Suprapubic skin (tissue), 4 donors: ENCODE results near the gene PDGFRB.

Source experiments
- CTCF ChIP-seq, 2 donors: fragments of 200-600 bp in 1 of 2; fragments of 450-650 bp in 1 of 2; sonication (generic) in 1 of 2; IDR thresholded peaks; one replicate each; pipeline ENCODE4 v1.5.1; 2016 to 2019; ENCODE audit warnings: antibody characterized with exemption in 2 of 2, mild to moderate bottlenecking in 1 of 2, moderate library complexity in 1 of 2
- EP300 ChIP-seq: sonication (generic); formaldehyde crosslinking; IDR thresholded peaks from one replicate; pipeline ENCODE4 v1.6.1; 2017; ENCODE audit warnings: antibody characterized with exemption
- POLR2A ChIP-seq, 2 donors: fragments of 450-650 bp; IDR thresholded peaks; one replicate each; pipeline ENCODE4 v1.6.1; 2017; ENCODE audit warnings: antibody characterized with exemption in 2 of 2, mild to moderate bottlenecking in 2 of 2, moderate library complexity in 2 of 2
- POLR2AphosphoS5 ChIP-seq, 3 donors: sonication (generic); formaldehyde crosslinking; IDR thresholded peaks; one replicate each; pipeline ENCODE4 v1.6.1; 2017; ENCODE audit warnings: antibody characterized with exemption in 3 of 3

- TF ChIP-seq CTCF (IDR thresholded peaks at IDR 0.05) (no peak), POLR2A (IDR thresholded peaks at IDR 0.05) (no peak), POLR2AphosphoS5 (IDR thresholded peaks at IDR 0.05) (no peak), EP300 (no peak)
These were observed 18.3 kb downstream of the PDGFRB start for GRCh38 chr5:150137168-150137957.
